HEK293 (cell line): ENCODE data around the gene UBA3.

ENCODE experiments used
- CTCF ChIA-PET: fragments of 350-600 bp; formaldehyde crosslinking; extraction: SDS; loops from one replicate; lab custom pipeline; 2021; ENCODE audit warnings: antibody characterized with exemption; lab: Yijun Ruan, JAX
- POLR2A ChIA-PET: fragments of 300-600 bp; formaldehyde crosslinking; extraction: SDS; loops from one replicate; lab custom pipeline; 2020; ENCODE audit warnings: antibody characterized with exemption, inconsistent platforms; lab: Yijun Ruan, JAX
- H3K27ac ChIP-seq: fragments of 200-500 bp; sonication (Bioruptor generic); 2 replicates; pipeline ENCODE4 v1.5.1; 2014; ENCODE audit warnings: low read depth, low read length, control low read depth, inconsistent platforms; ENCODE audit errors: extremely low read depth
- H3K36me3 ChIP-seq, 2 experiments: fragments of 200-500 bp in 1 of 2; sonication (Bioruptor generic) in 1 of 2; 1 replicate in 1 of 2; 2 replicates in 1 of 2; pipeline ENCODE4 v1.5.1; 2014 to 2017; ENCODE audit warnings: inconsistent platforms in 2 of 2, low read length in 2 of 2; ENCODE audit not compliant: control insufficient read depth in 2 of 2, insufficient read depth in 1 of 2
- H3K4me1 ChIP-seq: fragments of 200-500 bp; sonication (Bioruptor generic); 2 replicates; pipeline ENCODE4 v1.5.1; 2014; ENCODE audit warnings: mild to moderate bottlenecking, low read length, inconsistent platforms; ENCODE audit not compliant: control insufficient read depth, insufficient read depth
- H3K4me3 ChIP-seq: 2 replicates; pipeline ENCODE4 v1.5.1; 2011; ENCODE audit warnings: low read depth, mild to moderate bottlenecking, control low read depth, low read length, moderate library complexity
- H3K9me3 ChIP-seq: fragments of 200-500 bp; sonication (Bioruptor generic); 2 replicates; pipeline ENCODE4 v1.5.1; 2014; ENCODE audit warnings: low read depth, low read length, inconsistent platforms; ENCODE audit not compliant: control insufficient read depth, insufficient read depth
- GFI1B ChIP-seq: fragments of 450-650 bp; formaldehyde crosslinking; IDR thresholded peaks from 2 replicates; pipeline ENCODE4 v1.5.1; 2016; ENCODE audit warnings: missing biosample characterization, missing genetic modification characterization
- MYNN ChIP-seq: fragments of 450-650 bp; formaldehyde crosslinking; IDR thresholded peaks from 2 replicates; pipeline ENCODE4 v1.5.1; 2016; ENCODE audit warnings: missing biosample characterization, missing genetic modification characterization, borderline replicate concordance
- OSR2 ChIP-seq: fragments of 450-650 bp; formaldehyde crosslinking; IDR thresholded peaks from 2 replicates; pipeline ENCODE4 v1.5.1; 2016; ENCODE audit warnings: missing biosample characterization, missing genetic modification characterization
- PRDM1 ChIP-seq: fragments of 450-650 bp; formaldehyde crosslinking; IDR thresholded peaks from 2 replicates; pipeline ENCODE4; 2016; ENCODE audit warnings: missing biosample characterization, missing genetic modification characterization
- YY1 ChIP-seq: fragments of 450-650 bp; formaldehyde crosslinking; IDR thresholded peaks from 2 replicates; pipeline ENCODE4 v1.5.1; 2018; ENCODE audit warnings: missing biosample characterization, missing genetic modification characterization
- YY2 ChIP-seq: fragments of 450-650 bp; formaldehyde crosslinking; IDR thresholded peaks from 2 replicates; pipeline ENCODE4 v1.5.1; 2016; ENCODE audit warnings: missing biosample characterization, missing genetic modification characterization
- ZBTB1 ChIP-seq: fragments of 450-650 bp; formaldehyde crosslinking; IDR thresholded peaks from 2 replicates; pipeline ENCODE4 v1.5.1; 2016; ENCODE audit warnings: missing biosample characterization, missing genetic modification characterization
- ZEB2 ChIP-seq: fragments of 450-650 bp; formaldehyde crosslinking; IDR thresholded peaks from 2 replicates; pipeline ENCODE4 v1.5.1; 2016; ENCODE audit warnings: missing biosample characterization, missing genetic modification characterization
- ZNF202 ChIP-seq: fragments of 450-650 bp; formaldehyde crosslinking; IDR thresholded peaks from 2 replicates; pipeline ENCODE4 v1.5.1; 2016; ENCODE audit warnings: missing biosample characterization, missing genetic modification characterization, borderline replicate concordance
- ZNF239 ChIP-seq: fragments of 450-650 bp; formaldehyde crosslinking; IDR thresholded peaks from 2 replicates; pipeline ENCODE4 v1.5.1; 2016; ENCODE audit warnings: missing biosample characterization, missing genetic modification characterization
- ZNF335 ChIP-seq: fragments of 450-650 bp; formaldehyde crosslinking; conservative IDR thresholded peaks from 2 replicates; pipeline ENCODE4 v1.5.1; 2016; ENCODE audit warnings: missing biosample characterization, missing genetic modification characterization
- ZNF366 ChIP-seq: fragments of 450-650 bp; formaldehyde crosslinking; conservative IDR thresholded peaks from 2 replicates; pipeline ENCODE4 v1.5.1; 2016; ENCODE audit warnings: missing biosample characterization, missing genetic modification characterization
- ZNF394 ChIP-seq: fragments of 450-650 bp; formaldehyde crosslinking; IDR thresholded peaks from 2 replicates; pipeline ENCODE4 v1.5.1; 2016; ENCODE audit warnings: missing biosample characterization, missing genetic modification characterization, mild to moderate bottlenecking, moderate library complexity, borderline replicate concordance
- ZNF600 ChIP-seq: fragments of 450-650 bp; formaldehyde crosslinking; IDR thresholded peaks from 2 replicates; pipeline ENCODE4 v1.5.1; 2016; ENCODE audit warnings: missing biosample characterization, missing genetic modification characterization
- ZNF654 ChIP-seq: fragments of 450-650 bp; formaldehyde crosslinking; IDR thresholded peaks from 2 replicates; pipeline ENCODE4 v1.5.1; 2016; ENCODE audit warnings: low read depth, missing biosample characterization, missing genetic modification characterization
- ZNF707 ChIP-seq: fragments of 450-650 bp; formaldehyde crosslinking; IDR thresholded peaks from 2 replicates; pipeline ENCODE4 v1.5.1; 2016; ENCODE audit warnings: missing biosample characterization, missing genetic modification characterization
- ZNF843 ChIP-seq: fragments of 450-650 bp; formaldehyde crosslinking; IDR thresholded peaks from 2 replicates; pipeline ENCODE4 v1.5.1; 2016; ENCODE audit warnings: missing biosample characterization, missing genetic modification characterization
- ZSCAN30 ChIP-seq: fragments of 450-650 bp; IDR thresholded peaks from 2 replicates; pipeline ENCODE4 v1.5.1; 2018; ENCODE audit warnings: missing biosample characterization, mild to moderate bottlenecking, missing genetic modification characterization, moderate library complexity
- TF ChIP-seq, protein P1 (sequence below): fragments of 450-650 bp; formaldehyde crosslinking; IDR thresholded peaks from 2 replicates; pipeline ENCODE4 v1.5.1; 2017; ENCODE audit warnings: missing biosample characterization, missing genetic modification characterization
- TF ChIP-seq, protein P2 (sequence below): fragments of 450-650 bp; formaldehyde crosslinking; IDR thresholded peaks from 2 replicates; pipeline ENCODE4 v1.5.1; 2017; ENCODE audit warnings: missing biosample characterization, missing genetic modification characterization
- TF ChIP-seq, protein P3 (sequence below): fragments of 450-650 bp; formaldehyde crosslinking; IDR thresholded peaks from 2 replicates; pipeline ENCODE4 v1.5.1; 2016; ENCODE audit warnings: missing biosample characterization, missing genetic modification characterization, borderline replicate concordance
- TF ChIP-seq, protein P4 (sequence below): fragments of 450-650 bp; formaldehyde crosslinking; IDR thresholded peaks from 2 replicates; pipeline ENCODE4 v1.5.1; 2016; ENCODE audit warnings: missing biosample characterization, missing genetic modification characterization
- TF ChIP-seq, protein P5 (sequence below): fragments of 450-650 bp; formaldehyde crosslinking; IDR thresholded peaks from 2 replicates; pipeline ENCODE4 v1.5.1; 2016; ENCODE audit warnings: missing biosample characterization, missing genetic modification characterization

The UBA3 gene

DNA sequence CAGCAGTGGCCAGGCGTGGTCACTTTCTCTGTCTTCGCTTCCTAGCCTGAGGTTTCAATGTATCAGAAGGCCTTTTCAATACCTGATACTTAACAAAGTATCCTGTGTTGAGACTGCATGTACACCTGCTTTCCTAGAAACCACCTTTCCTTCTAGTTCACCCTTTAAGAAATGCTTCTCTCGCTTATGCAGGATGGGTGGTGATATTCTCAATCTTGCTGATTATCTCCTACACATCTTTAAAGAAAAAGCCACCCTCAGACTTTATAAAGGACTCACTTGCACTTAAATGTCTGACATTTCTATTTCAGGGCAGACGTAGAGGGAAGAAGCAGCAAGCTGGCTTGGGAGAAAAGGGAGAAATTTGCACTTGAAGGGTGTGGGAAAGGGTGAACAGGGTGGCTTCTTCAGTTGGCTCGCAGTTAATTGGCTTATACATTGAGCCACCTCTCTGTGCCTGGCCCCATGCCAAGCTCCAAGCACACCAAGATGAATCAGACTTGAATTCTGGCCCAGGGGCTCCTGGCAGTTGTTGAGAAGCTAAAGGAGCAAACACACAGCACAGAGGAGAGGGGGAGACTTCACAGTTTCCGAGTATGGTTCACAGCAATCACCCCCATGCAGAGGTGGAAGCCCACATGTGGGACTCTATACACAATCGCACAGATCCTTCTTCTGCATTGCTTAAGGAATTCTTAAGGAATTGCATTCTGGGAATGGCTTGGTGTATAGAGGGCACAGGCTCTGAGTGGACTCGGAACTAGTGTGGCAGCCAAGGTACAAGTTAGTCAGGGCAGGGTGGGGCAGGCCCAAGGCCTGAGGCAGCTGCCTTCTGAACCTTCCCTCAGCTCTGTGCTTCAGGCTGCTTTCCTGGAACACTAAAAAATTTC, 5.9 kb upstream of the UBA3 start:
- Histone ChIP-seq H3K4me1 (peaks cover 4% of the 10 kb centered on the region; the same call in 1 of the 2 replicates), H3K36me3 (peaks cover 0 to 7% of the 10 kb centered on the region in 2 experiments; a peak in 1 of 3 replicates), H3K27ac (peak overlapping the region; percentile 79), H3K9me3 (no peaks in the 10 kb centered on the region), H3K4me3 (peak overlapping the region; percentile 91)
- CTCF ChIA-PET = interaction anchor here (0.5 kb wide), 1 partner anchor 66 kb away, joined by 5 read pairs; no protein-coding TSS in a partner anchor
- POLR2A ChIA-PET = interaction anchor here (0.5 to 1.1 kb wide), 4 partner anchors 13 to 42 kb away, joined by 3 to 4 read pairs (median 3); no protein-coding TSS in a partner anchor
- TF ChIP-seq ZNF600 = 0 out of 2 replicates have a peak, but pooled peaks have one; percentile 24
- TF ChIP-seq, protein P1, sequence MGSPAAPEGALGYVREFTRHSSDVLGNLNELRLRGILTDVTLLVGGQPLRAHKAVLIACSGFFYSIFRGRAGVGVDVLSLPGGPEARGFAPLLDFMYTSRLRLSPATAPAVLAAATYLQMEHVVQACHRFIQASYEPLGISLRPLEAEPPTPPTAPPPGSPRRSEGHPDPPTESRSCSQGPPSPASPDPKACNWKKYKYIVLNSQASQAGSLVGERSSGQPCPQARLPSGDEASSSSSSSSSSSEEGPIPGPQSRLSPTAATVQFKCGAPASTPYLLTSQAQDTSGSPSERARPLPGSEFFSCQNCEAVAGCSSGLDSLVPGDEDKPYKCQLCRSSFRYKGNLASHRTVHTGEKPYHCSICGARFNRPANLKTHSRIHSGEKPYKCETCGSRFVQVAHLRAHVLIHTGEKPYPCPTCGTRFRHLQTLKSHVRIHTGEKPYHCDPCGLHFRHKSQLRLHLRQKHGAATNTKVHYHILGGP = no peak
- no peak for TF ChIP-seq ZBTB1
- TF ChIP-seq OSR2 (tag by site-specific recombination) = peak; percentile 85
- TF ChIP-seq ZNF202 (tag by site-specific recombination) = no peak
- peak; percentile 71 for TF ChIP-seq ZNF366 (tag by site-specific recombination)
- TF ChIP-seq ZEB2 (tag by site-specific recombination) = 0 out of 2 replicates have a peak, but pooled peaks have one; percentile 21
- TF ChIP-seq YY1 (tag by site-specific recombination) = no peak
- TF ChIP-seq, protein P2, sequence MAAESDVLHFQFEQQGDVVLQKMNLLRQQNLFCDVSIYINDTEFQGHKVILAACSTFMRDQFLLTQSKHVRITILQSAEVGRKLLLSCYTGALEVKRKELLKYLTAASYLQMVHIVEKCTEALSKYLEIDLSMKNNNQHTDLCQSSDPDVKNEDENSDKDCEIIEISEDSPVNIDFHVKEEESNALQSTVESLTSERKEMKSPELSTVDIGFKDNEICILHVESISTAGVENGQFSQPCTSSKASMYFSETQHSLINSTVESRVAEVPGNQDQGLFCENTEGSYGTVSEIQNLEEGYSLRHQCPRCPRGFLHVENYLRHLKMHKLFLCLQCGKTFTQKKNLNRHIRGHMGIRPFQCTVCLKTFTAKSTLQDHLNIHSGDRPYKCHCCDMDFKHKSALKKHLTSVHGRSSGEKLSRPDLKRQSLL (tag by site-specific recombination) = no peak
- TF ChIP-seq ZNF394 (tag by site-specific recombination) = no peak
- TF ChIP-seq, protein P3, sequence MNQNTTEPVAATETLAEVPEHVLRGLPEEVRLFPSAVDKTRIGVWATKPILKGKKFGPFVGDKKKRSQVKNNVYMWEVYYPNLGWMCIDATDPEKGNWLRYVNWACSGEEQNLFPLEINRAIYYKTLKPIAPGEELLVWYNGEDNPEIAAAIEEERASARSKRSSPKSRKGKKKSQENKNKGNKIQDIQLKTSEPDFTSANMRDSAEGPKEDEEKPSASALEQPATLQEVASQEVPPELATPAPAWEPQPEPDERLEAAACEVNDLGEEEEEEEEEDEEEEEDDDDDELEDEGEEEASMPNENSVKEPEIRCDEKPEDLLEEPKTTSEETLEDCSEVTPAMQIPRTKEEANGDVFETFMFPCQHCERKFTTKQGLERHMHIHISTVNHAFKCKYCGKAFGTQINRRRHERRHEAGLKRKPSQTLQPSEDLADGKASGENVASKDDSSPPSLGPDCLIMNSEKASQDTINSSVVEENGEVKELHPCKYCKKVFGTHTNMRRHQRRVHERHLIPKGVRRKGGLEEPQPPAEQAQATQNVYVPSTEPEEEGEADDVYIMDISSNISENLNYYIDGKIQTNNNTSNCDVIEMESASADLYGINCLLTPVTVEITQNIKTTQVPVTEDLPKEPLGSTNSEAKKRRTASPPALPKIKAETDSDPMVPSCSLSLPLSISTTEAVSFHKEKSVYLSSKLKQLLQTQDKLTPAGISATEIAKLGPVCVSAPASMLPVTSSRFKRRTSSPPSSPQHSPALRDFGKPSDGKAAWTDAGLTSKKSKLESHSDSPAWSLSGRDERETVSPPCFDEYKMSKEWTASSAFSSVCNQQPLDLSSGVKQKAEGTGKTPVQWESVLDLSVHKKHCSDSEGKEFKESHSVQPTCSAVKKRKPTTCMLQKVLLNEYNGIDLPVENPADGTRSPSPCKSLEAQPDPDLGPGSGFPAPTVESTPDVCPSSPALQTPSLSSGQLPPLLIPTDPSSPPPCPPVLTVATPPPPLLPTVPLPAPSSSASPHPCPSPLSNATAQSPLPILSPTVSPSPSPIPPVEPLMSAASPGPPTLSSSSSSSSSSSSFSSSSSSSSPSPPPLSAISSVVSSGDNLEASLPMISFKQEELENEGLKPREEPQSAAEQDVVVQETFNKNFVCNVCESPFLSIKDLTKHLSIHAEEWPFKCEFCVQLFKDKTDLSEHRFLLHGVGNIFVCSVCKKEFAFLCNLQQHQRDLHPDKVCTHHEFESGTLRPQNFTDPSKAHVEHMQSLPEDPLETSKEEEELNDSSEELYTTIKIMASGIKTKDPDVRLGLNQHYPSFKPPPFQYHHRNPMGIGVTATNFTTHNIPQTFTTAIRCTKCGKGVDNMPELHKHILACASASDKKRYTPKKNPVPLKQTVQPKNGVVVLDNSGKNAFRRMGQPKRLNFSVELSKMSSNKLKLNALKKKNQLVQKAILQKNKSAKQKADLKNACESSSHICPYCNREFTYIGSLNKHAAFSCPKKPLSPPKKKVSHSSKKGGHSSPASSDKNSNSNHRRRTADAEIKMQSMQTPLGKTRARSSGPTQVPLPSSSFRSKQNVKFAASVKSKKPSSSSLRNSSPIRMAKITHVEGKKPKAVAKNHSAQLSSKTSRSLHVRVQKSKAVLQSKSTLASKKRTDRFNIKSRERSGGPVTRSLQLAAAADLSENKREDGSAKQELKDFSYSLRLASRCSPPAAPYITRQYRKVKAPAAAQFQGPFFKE (tag by site-specific recombination) = no peak
- 0 out of 2 replicates have a peak, but pooled peaks have one; percentile 3 for TF ChIP-seq ZNF335 (tag by site-specific recombination)
- no peak for TF ChIP-seq MYNN (tag by site-specific recombination)
- TF ChIP-seq, protein P4, sequence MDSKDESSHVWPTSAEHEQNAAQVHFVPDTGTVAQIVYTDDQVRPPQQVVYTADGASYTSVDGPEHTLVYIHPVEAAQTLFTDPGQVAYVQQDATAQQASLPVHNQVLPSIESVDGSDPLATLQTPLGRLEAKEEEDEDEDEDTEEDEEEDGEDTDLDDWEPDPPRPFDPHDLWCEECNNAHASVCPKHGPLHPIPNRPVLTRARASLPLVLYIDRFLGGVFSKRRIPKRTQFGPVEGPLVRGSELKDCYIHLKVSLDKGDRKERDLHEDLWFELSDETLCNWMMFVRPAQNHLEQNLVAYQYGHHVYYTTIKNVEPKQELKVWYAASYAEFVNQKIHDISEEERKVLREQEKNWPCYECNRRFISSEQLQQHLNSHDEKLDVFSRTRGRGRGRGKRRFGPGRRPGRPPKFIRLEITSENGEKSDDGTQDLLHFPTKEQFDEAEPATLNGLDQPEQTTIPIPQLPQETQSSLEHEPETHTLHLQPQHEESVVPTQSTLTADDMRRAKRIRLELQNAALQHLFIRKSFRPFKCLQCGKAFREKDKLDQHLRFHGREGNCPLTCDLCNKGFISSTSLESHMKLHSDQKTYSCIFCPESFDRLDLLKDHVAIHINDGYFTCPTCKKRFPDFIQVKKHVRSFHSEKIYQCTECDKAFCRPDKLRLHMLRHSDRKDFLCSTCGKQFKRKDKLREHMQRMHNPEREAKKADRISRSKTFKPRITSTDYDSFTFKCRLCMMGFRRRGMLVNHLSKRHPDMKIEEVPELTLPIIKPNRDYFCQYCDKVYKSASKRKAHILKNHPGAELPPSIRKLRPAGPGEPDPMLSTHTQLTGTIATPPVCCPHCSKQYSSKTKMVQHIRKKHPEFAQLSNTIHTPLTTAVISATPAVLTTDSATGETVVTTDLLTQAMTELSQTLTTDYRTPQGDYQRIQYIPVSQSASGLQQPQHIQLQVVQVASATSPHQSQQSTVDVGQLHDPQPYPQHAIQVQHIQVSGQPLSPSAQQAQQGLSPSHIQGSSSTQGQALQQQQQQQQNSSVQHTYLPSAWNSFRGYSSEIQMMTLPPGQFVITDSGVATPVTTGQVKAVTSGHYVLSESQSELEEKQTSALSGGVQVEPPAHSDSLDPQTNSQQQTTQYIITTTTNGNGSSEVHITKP (tag by site-specific recombination) = peak; percentile 91
- TF ChIP-seq ZNF707 = no peak
- TF ChIP-seq ZNF843 (tag by site-specific recombination) = no peak
- no peak for TF ChIP-seq YY2
- TF ChIP-seq, protein P5, sequence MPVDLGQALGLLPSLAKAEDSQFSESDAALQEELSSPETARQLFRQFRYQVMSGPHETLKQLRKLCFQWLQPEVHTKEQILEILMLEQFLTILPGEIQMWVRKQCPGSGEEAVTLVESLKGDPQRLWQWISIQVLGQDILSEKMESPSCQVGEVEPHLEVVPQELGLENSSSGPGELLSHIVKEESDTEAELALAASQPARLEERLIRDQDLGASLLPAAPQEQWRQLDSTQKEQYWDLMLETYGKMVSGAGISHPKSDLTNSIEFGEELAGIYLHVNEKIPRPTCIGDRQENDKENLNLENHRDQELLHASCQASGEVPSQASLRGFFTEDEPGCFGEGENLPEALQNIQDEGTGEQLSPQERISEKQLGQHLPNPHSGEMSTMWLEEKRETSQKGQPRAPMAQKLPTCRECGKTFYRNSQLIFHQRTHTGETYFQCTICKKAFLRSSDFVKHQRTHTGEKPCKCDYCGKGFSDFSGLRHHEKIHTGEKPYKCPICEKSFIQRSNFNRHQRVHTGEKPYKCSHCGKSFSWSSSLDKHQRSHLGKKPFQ (tag by site-specific recombination) = peak; percentile 73
- TF ChIP-seq GFI1B = no peak
- TF ChIP-seq PRDM1 (tag by site-specific recombination) = no peak
- no peak for TF ChIP-seq ZNF239 (tag by site-specific recombination)
- 0 out of 2 replicates have a peak, but pooled peaks have one; percentile 4 for TF ChIP-seq ZNF654
- TF ChIP-seq ZSCAN30 (tag by site-specific recombination) = 0 out of 2 replicates have a peak, but pooled peaks have one; percentile 11
